ENCODE data around the gene MARK2. TPM values are rescaled to one million over a fixed set of nuclear protein-coding genes. Genes with fewer than 3 reads are reported as not detected.
A peak's percentile ranks its signal among the peaks of the same experiment; 100 is the strongest.

Gene MARK2
- total RNA-seq, 5 donors from 2014 or later (not counting 1 experiment from before 2014, with no cell fraction given) = 57.4 to 67.2 (median 64.0) TPM

DNA sequence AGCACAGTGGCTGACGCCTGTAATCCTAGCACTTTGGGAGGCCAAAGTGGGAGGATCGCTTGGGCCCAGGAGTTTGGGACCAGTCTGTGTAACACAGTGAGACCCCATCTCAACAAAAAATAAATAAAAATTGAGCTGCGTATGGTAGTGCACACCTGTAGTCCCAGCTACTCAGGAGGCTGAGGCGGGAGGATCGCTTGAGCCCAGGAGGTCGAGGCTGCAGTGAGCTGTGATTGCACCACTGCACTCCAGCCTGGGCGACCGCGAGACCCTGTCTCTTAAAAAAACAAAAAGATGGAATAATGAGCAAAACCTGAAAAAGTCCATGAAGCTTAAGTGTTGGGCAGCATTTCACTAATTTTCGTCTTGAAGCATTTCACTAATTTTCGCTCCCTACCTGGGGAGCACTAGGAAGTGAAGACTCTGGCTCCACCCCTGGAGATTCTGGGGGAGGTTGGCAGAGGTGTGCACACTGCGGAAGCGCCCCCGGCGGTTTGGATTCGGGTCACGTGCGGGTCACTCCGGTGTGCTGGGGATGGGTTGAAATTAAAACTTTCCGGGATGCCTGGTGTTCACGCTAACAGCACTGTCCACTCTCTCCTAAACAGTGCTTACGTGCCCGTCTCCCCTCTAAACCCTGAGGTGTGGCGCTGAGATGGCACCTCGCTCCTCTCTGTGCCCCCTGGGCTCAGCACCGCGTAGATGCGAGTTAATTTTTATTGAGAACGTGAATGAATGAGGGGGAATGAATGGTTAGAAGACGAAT, 99.0 kb downstream of the MARK2 start:
- POLR2A ChIA-PET = no interaction called here
- DNase-seq = no peak
- H3K4me3 Mint-ChIP-seq = peak overlapping the region; percentile 89 to 96 (median 90)

DNA sequence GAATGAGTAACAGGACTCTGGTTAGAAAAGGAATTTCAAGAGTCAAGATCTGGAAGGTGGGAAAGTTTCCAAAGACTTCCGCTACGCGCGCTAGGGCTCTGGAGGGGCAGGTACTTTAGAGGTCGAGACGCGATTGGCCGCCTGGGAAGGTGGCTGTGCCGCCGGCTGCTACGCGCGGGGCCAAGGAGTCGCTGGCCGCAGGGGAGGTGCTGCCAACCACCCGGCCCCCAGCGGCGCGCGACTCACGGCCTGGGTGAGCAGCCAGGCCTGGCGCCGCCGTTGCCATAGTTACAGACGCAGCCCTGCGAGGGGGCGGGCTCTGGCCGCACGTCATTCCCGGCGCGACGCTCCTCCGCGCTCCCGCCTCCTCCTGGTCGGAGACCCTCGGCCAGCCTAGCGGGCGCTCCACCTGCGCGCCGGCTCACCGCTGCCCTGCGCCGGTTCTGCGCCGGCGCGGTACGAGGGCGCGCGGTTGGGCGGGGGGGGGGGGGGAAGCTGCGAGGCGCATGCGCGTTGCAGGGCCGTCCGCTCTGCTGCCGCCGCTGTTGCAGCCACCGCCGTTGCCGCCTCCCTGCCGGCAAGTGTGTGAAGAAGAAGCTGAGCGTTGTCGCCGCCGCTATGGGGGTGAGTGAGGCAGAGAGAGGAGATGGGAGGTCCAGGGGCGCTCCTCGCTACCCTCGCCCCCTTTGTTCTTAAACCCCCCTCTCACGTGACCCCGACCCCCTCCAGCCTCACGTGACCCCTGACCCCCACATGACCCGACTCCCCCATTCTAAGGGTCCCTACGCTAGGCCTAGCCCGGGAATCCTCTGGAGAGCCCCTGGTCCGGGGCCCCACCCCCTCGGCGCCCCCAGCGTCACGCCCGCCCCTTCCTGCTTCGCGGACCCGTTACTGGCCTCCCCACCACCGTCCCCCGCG, 99.8 kb downstream of the MARK2 start, which contains the start of gene NAA40:
TSS of gene NAA40 (plus strand) at position 524 of the 918 bp plus-strand sequence. CDS start at position 619, 95 bp downstream.
- peak within 1 kb of the TSS; percentile 89 to 96 (median 90) for H3K4me3 Mint-ChIP-seq
- H3K27ac ChIP-seq (ENCODE audit: low read length) = peak within 1 kb of the TSS; percentile 72

More for the DNA sequence above, 99.0 kb downstream of the MARK2 start:
- peak; percentile 3 to 19 (median 8) for ATAC-seq (replicated peaks in 1 of 4)
- Histone ChIP-seq H3K4me1 (ENCODE audit: control insufficient read depth in 1 of 2, extremely low read depth in 1 of 2, insufficient read depth in 2 of 2, low read length in 2 of 2) (peaks cover 4 to 24% of the 10 kb centered on the region in 2 experiments), H3K36me3 (ENCODE audit: control insufficient read depth in 2 of 2, extremely low read depth in 1 of 2, insufficient read depth in 1 of 2, low read length in 1 of 2) (no peaks in the 10 kb centered on the region), H3K4me3 (ENCODE audit: control insufficient read depth in 1 of 2, extremely low read depth in 1 of 2, low read length in 1 of 2) (peak overlapping the region; percentile 71 to 85), H3K27me3 (replicated peaks in 1 of 2; ENCODE audit: control insufficient read depth in 2 of 2, extremely low read depth in 1 of 2, insufficient read depth in 2 of 2, low read length in 1 of 2) (no peaks in the 10 kb centered on the region), H3K9me3 (no peaks in the 10 kb centered on the region), H3K27ac (ENCODE audit: low read length) (peak overlapping the region; percentile 72)
- H3K27ac Mint-ChIP-seq = peak overlapping the region; percentile 82
- H3K4me1 Mint-ChIP-seq = peaks cover 17 to 27% (median 22%) of the 10 kb centered on the region in 3 donors
- no peaks in the 10 kb centered on the region for H3K36me3 Mint-ChIP-seq
- CTCF ChIA-PET = no interaction called here
- WGBS (ENCODE audit: insufficient coverage) = 44% methylated on average over 16 of the region's 30 CpGs
- H3K9me3 Mint-ChIP-seq = no peaks in the 10 kb centered on the region
- H3K27me3 Mint-ChIP-seq = no peaks in the 10 kb centered on the region

DNA sequence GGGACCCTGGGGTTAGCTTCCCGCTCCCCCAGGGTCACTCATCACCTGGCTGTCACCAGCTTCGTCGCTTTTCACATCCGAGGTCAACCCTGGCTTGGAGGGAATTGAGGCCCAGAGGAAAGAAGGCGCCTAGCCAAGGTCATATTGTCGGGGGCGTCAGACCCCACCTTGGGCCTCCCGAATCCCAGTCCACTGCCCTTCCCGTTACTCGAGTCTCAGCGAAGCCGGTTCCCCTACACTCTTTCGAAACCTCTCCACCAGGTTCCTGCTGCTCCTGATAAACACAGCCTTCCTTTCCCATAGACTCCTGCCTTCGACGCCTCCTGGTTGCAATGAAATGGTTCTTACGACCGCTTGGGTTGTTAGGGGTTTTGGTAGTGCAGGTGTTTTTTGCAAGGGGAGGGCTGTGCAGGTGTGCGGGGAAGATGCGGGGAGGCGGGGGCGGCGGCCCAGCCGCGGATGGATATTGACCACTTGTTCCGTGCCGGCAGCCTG, 100.5 kb downstream of the MARK2 start:
- Histone ChIP-seq H3K36me3 (ENCODE audit: control insufficient read depth in 2 of 2, extremely low read depth in 1 of 2, insufficient read depth in 1 of 2, low read length in 1 of 2) (no peaks in the 10 kb centered on the region), H3K4me3 (ENCODE audit: control insufficient read depth in 1 of 2, extremely low read depth in 1 of 2, low read length in 1 of 2) (peak overlapping the region; percentile 52 to 85), H3K27ac (ENCODE audit: low read length) (peak overlapping the region; percentile 23), H3K27me3 (replicated peaks in 1 of 2; ENCODE audit: control insufficient read depth in 2 of 2, extremely low read depth in 1 of 2, insufficient read depth in 2 of 2, low read length in 1 of 2) (no peaks in the 10 kb centered on the region), H3K4me1 (ENCODE audit: control insufficient read depth in 1 of 2, extremely low read depth in 1 of 2, insufficient read depth in 2 of 2, low read length in 2 of 2) (peaks cover 4 to 24% of the 10 kb centered on the region in 2 experiments), H3K9me3 (no peaks in the 10 kb centered on the region)
- POLR2A ChIA-PET = interaction anchor here in 1 of 2 donors (0.5 to 0.6 kb wide), 2 partner anchors 10 to 124 kb away, joined by 4 to 6 read pairs; no protein-coding TSS in a partner anchor
- H3K27ac Mint-ChIP-seq = peak overlapping the region; percentile 44 to 73
- H3K4me3 Mint-ChIP-seq = peak overlapping the region; percentile 89 to 96 (median 90)
- no peaks in the 10 kb centered on the region for H3K9me3 Mint-ChIP-seq
- ATAC-seq (replicated peaks in 1 of 4) (no peak), DNase-seq (peak in 1 of 35 experiments; percentile 29)
- CTCF ChIA-PET = interaction anchor here in 1 of 2 donors (0.6 kb wide), 1 partner anchor 224 kb away, joined by 4 read pairs; no protein-coding TSS in a partner anchor
- 0% methylated on average over 10 of the region's 26 CpGs for whole genome bisulfite sequencing (ENCODE audit: insufficient coverage)
- peaks cover 17 to 29% (median 25%) of the 10 kb centered on the region in 3 donors for H3K4me1 Mint-ChIP-seq
- no peaks in the 10 kb centered on the region for H3K27me3 Mint-ChIP-seq
- H3K36me3 Mint-ChIP-seq = no peaks in the 10 kb centered on the region

More for the DNA sequence above, 99.8 kb downstream of the MARK2 start, which contains the start of gene NAA40:
- under 1% methylated on average over 61 of the region's 92 CpGs for WGBS (ENCODE audit: insufficient coverage)
- Histone ChIP-seq H3K36me3 (ENCODE audit: control insufficient read depth in 2 of 2, extremely low read depth in 1 of 2, insufficient read depth in 1 of 2, low read length in 1 of 2) (no peaks in the 10 kb centered on the region), H3K4me1 (ENCODE audit: control insufficient read depth in 1 of 2, extremely low read depth in 1 of 2, insufficient read depth in 2 of 2, low read length in 2 of 2) (peaks cover 4 to 24% of the 10 kb centered on the region in 2 experiments), H3K4me3 (ENCODE audit: control insufficient read depth in 1 of 2, extremely low read depth in 1 of 2, low read length in 1 of 2) (peak within 1 kb of the TSS; percentile 71 to 85), H3K9me3 (no peaks in the 10 kb centered on the region), H3K27me3 (replicated peaks in 1 of 2; ENCODE audit: control insufficient read depth in 2 of 2, extremely low read depth in 1 of 2, insufficient read depth in 2 of 2, low read length in 1 of 2) (no peaks in the 10 kb centered on the region)
- CTCF ChIA-PET = interaction anchor here in 1 of 2 donors (0.6 kb wide), 1 partner anchor 225 kb away, joined by 4 read pairs; no protein-coding TSS in a partner anchor
- POLR2A ChIA-PET = interaction anchor here in 1 of 2 donors (0.5 to 0.6 kb wide), 2 partner anchors 9 to 123 kb away, joined by 4 to 6 read pairs; no protein-coding TSS in a partner anchor
- Mint-ChIP-seq H3K4me1 (peaks cover 17 to 27% (median 22%) of the 10 kb centered on the region in 3 donors), H3K27ac (peak within 1 kb of the TSS; percentile 82), H3K9me3 (no peaks in the 10 kb centered on the region), H3K36me3 (no peaks in the 10 kb centered on the region), H3K27me3 (no peaks in the 10 kb centered on the region)
- ATAC-seq (replicated peaks in 1 of 4) (peak; percentile 87 to 89 (median 88)), DNase-seq (peak; percentile 70 to 96 (median 84))

DNA sequence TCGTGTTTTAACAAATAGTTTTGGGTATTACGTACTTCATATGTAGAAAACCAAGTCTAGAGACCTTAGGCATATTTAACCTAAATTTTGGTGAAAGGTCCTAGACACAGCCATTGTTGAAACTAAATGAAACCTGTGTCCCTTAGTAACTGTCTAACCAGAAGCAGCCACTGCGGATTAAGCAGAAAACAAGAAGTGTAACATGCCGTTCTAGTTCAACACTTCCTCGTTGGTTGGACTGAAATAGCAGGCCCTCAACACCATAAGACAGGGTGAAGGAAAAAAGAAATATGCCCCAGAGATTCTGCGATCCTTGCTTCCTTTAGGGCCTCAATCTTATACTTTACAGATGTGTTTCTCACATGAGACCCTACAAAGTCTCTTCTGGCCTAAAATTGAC, 101.9 kb downstream of the MARK2 start:
- no peak for ATAC-seq (replicated peaks in 1 of 4)
- H3K4me3 ChIP-seq (ENCODE audit: control insufficient read depth in 1 of 2, extremely low read depth in 1 of 2, low read length in 1 of 2) = no peak overlapping the region
- H3K9me3 ChIP-seq = no peaks in the 10 kb centered on the region
- ChIA-PET CTCF (no interaction called here), POLR2A (no interaction called here)
- Mint-ChIP-seq H3K36me3 (no peaks in the 10 kb centered on the region), H3K9me3 (no peaks in the 10 kb centered on the region), H3K27me3 (no peaks in the 10 kb centered on the region), H3K27ac (peak overlapping the region in 1 of 2 donors; percentile 45), H3K4me1 (peaks cover 17 to 30% (median 25%) of the 10 kb centered on the region in 3 donors), H3K4me3 (peak overlapping the region; percentile 63 to 96 (median 90))
- DNase-seq = no peak
- H3K36me3 ChIP-seq (ENCODE audit: control insufficient read depth in 2 of 2, extremely low read depth in 1 of 2, insufficient read depth in 1 of 2, low read length in 1 of 2) = no peaks in the 10 kb centered on the region
- no peaks in the 10 kb centered on the region for H3K27me3 ChIP-seq (replicated peaks in 1 of 2; ENCODE audit: control insufficient read depth in 2 of 2, extremely low read depth in 1 of 2, insufficient read depth in 2 of 2, low read length in 1 of 2)
- 100% methylated on average over 1 of the region's 6 CpGs for WGBS (ENCODE audit: insufficient coverage)
- H3K27ac ChIP-seq (ENCODE audit: low read length) = no peak overlapping the region
- H3K4me1 ChIP-seq (ENCODE audit: control insufficient read depth in 1 of 2, extremely low read depth in 1 of 2, insufficient read depth in 2 of 2, low read length in 2 of 2) = peaks cover 4 to 30% of the 10 kb centered on the region in 2 experiments

DNA sequence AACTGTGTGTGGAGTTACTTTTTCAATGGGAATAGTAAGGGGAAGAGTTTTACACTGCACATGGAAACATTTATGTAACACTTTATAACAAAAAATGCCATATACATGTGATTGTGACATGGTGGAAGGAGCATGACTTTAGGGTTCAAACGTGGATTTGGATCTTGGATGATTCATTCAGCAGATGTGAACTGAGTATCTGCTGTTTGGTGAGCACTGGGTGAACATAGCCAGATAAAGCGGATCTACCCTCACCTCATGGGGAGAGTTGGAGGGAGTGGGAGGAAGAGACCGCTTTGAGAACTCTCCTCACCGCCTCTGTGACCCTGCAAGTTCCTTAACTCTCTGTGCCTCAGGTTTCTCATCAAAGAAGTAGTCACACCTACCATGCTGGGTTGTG, 103.0 kb downstream of the MARK2 start:
- no peak for ATAC-seq (replicated peaks in 1 of 4)
- Mint-ChIP-seq H3K4me1 (peaks cover 17 to 31% (median 25%) of the 10 kb centered on the region in 3 donors), H3K27me3 (no peaks in the 10 kb centered on the region), H3K36me3 (no peaks in the 10 kb centered on the region), H3K4me3 (no peak overlapping the region), H3K9me3 (no peaks in the 10 kb centered on the region), H3K27ac (no peak overlapping the region)
- Histone ChIP-seq H3K4me3 (ENCODE audit: control insufficient read depth in 1 of 2, extremely low read depth in 1 of 2, low read length in 1 of 2) (no peak overlapping the region), H3K4me1 (ENCODE audit: control insufficient read depth in 1 of 2, extremely low read depth in 1 of 2, insufficient read depth in 2 of 2, low read length in 2 of 2) (peaks cover 4 to 34% of the 10 kb centered on the region in 2 experiments), H3K27me3 (replicated peaks in 1 of 2; ENCODE audit: control insufficient read depth in 2 of 2, extremely low read depth in 1 of 2, insufficient read depth in 2 of 2, low read length in 1 of 2) (no peaks in the 10 kb centered on the region), H3K36me3 (ENCODE audit: control insufficient read depth in 2 of 2, extremely low read depth in 1 of 2, insufficient read depth in 1 of 2, low read length in 1 of 2) (peaks cover 0 to 7% of the 10 kb centered on the region in 2 donors), H3K9me3 (no peaks in the 10 kb centered on the region), H3K27ac (ENCODE audit: low read length) (no peak overlapping the region)
- WGBS (ENCODE audit: insufficient coverage) = 60% methylated on average over 1 of the region's 4 CpGs
- CTCF ChIA-PET = interaction anchor here in 1 of 2 donors (0.6 kb wide), 1 partner anchor 56 kb away, joined by 5 read pairs; no protein-coding TSS in a partner anchor
- no peak for DNase-seq
- POLR2A ChIA-PET = no interaction called here
